GM21447 (cell line): ENCODE results near the gene HLX.

Experiments
- ATAC-seq: cut with Tn5 transposase; IDR thresholded peaks from one replicate; pipeline ENCODE4 v1.9.1; 2021; ENCODE audit not compliant: unreplicated experiment

Gene HLX

DNA sequence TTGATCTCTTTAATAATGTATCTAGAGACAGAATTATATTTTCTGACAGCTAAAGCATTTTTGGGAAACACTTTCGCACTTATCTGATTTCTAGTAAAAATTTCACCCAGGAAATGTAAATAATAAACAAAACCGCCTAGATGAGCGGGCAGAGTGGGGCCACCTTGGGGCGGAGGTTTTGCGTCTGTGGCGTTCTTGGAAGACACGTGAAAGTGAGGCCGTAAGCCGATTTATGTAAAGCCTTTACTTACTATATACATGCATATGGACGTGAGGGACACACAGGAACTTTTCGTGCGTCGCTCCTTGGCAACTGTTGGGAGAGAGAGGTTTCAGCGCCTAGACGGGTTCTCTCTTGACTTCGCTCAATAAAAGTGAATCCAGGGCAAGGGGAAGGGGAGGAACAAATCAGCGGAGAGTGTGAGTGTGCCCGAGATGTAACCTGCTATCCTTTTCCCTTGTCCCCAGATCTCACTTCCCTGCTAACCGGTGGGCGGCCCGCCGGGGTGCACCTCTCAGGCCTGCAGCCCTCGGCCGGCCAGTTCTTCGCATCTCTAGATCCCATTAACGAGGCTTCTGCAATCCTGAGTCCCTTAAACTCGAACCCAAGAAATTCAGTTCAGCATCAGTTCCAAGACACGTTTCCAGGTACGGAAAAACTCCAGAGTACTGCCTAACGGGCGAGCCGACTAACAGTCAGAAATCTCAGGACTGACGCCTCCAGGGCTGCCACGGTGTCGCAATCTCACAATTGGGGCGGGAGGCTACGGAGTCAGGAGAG lies 1.7 kb downstream of the HLX start:
- no peak for ATAC-seq

DNA sequence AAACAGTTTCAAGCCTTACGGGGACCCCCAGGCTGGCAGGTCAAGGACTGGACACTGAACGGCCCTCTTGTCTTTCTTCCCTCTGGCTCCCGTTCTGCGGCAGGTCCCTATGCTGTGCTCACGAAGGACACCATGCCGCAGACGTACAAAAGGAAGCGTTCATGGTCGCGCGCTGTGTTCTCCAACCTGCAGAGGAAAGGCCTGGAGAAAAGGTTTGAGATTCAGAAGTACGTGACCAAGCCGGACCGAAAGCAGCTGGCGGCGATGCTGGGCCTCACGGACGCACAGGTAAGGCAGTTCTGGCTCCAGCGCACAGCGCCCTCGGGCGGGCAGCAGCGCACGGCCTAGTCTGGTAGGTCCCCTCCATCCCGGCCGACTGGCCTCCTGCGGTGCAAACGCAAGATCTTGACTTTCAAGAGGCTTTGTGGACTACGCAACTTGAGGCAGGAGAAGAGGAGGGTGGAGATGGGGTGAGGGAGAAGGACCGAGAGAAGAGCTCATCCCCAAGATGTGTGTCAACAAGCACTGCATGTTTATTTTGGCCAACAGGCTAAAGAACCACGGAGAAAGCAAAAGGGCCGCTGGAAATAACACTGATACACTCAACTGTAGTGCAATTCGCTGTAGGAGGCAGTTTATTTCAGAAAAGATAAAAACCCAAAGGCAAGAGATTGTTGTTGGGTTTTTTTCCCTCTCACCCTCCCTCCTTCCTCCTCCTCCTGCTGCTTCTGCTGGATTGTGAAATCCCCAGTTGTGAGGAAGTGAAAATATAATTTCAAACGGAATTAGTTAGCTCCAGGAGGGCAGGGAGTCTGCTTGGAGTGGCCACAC lies 3.0 kb downstream of the HLX start:
- ATAC-seq, result no peak

DNA sequence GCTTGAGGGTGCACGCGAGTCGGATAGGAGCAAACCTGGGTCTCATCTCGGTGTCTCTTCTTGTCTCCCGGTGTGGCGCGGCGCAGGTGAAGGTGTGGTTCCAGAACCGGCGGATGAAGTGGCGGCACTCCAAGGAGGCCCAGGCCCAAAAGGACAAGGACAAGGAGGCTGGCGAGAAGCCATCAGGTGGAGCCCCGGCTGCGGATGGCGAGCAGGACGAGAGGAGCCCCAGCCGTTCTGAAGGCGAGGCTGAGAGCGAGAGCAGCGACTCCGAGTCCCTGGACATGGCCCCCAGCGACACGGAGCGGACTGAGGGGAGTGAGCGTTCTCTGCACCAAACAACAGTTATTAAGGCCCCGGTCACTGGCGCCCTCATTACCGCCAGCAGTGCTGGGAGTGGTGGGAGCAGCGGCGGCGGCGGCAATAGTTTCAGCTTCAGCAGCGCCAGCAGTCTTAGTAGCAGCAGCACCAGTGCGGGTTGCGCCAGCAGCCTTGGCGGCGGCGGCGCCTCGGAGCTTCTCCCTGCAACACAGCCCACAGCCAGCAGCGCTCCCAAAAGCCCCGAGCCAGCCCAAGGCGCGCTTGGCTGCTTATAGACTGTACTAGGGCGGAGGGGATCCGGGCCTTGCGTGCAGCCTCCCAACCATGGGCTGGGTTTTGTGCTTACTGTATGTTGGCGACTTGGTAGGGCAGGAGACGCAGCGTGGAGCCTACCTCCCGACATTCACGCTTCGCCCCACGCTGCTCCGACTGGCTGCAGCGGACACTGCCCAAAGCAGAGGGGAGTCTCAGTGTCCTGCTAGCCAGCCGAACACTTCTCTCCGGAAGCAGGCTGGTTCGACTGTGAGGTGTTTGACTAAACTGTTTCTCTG lies 5.1 kb downstream of the HLX start:
- ATAC-seq, result no peak

DNA sequence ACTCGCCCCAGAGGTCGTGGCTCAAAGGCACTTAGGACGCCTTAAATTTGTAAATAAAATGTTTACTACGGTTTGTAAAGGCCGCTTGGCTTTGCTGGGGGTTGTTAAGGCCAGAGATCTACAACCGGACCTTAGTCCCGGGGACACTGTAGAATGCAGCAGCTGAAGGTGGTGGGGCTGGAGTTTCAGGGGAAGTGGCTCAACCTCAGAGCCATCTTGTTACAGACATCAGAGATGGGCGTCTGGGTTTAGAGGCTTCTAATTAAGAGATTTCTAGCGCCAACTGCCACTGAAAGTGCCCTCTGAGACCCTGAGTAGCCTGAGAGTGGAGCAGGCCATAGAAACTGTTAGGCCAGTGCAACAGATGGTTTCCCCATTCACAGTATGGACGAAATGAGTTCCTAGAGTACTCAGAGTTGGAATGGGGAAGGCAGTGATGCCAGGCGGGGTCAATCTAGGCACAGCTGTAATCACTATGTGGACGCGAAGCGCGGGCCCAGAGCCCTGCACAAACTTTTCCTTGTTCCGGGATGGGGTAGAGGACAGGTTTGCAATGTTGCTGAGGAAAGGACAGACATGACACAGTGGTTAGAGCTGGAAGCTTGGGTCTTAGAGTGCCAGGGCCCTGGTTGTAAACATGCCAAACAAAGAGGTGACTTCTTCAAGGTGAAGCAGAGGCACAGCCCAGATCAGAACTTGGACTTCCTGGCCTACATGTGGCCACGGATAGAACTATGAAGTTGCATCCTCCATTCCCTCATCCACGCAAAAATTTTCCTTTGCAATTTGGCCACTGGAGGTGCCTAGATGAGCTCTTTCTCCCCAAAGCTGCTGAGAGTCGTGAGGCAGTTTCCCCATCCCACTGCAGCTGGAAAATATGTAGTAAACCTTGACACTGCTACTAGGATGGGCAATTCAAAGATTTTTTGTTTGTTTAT lies 6.0 kb downstream of the HLX start:
- ATAC-seq, result no peak

DNA sequence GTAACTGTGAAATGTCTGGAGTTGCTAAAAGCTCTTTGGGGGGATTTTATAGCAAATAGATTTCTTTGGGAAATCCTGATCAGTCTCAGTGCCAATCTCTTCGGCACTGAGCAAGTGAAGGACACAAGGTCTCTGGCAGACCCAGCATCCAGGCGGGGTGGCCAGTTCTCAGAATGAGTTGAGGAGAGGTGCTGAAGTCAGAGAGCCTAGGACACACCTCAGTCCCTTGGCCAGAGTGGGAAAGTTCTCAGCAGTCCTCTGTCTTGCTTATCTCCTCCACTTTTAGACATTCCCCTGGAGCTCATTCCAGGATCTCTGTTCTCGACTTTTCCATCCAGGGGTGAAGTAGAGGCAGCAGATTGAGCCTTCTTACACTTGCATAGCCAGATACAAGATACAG lies 6.7 kb downstream of the HLX start:
- ATAC-seq, result no peak

DNA sequence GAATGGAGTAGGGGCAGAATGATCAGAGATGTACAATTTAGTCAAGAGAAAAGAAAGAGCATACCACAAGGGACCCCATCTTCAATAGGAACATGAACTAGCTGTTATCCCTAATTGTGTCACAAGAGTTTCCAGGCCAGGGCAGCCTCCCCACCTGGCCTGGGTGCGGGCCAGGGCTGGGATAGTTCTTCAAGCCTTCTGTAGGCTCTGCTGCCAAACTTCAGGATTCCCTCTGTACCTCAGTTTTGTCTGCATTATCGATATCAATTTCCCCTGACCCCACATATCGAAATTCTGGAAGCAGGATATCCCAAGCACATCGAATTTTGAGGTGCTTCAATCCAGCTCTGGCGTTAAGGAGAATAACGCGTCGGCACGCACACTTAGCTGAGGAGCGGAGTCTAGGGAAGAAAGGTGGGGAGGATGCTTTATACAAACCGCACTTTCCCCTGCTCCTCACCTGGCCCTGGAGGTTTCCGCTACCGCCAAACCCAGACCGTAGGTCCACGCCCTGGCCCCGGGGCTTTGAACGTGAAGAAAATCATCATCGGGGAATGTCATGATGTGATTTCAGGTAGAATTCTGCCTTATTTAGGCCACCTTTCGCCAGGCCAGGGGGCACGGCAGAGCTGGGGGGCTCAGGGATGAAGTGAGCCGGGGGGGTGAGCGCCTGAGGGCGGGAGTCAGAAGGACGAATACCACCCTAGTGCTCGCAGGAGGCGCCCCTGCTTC lies 7.4 kb downstream of the HLX start:
- no peak for ATAC-seq

DNA sequence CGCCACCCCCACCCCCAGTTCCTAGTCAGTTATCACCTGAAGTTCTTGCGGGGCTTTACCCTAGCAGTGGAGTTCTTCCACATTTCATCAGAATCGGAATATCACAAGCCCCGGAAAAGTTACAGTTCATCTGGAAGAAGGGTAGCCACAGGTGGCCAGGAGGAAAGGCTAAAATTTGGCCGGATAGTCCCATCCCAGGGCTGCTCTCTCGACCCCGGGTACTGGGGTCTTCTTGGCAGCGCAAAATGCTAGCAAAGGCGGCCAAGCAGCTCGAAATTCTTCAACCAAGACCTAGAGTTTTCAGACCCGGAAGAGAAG lies 7.9 kb downstream of the HLX start:
- no peak for ATAC-seq

DNA sequence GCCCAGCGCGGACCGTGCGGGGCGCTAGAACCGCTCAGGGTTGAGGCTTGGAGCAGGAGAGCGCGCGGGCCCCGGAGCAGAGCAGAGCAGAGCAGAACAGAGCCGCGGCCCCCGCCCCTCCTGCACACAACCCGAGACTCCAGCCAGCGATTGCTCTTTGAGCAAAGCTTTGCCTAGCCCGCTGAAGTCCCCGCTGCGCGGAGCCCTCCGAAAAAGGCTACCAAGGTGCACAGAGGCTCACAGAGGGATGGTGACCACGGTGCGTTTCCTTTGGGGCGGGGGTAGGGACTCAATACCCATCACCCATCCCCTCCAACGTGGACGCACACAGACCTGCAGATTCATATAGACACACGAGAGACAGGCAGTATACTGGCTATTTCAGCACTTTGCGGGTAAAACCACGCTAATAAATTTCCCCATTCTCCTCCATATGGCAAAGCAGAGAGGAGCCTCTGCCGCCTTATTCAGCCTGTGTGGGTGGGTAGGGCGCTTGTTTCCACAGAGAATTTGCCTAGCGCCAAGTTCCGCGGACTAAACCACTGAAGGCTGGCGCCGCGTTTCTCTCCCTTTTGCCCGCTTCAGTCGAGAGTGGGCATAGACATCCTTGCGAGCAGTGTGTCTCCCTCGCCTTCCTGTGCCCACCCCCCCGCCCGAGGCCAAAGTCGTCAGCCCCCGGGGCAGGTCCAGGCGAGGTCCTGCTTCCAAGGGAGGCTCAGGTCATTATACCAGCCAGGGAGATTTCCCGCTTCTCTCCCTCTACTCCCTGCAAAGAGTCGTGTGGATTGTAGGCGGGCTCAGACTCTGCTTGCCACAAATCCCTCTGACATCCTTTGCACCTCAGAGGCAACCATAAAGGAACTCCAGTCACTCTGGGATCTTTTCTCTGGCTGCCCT lies 8.5 kb downstream of the HLX start:
- ATAC-seq, result no peak

DNA sequence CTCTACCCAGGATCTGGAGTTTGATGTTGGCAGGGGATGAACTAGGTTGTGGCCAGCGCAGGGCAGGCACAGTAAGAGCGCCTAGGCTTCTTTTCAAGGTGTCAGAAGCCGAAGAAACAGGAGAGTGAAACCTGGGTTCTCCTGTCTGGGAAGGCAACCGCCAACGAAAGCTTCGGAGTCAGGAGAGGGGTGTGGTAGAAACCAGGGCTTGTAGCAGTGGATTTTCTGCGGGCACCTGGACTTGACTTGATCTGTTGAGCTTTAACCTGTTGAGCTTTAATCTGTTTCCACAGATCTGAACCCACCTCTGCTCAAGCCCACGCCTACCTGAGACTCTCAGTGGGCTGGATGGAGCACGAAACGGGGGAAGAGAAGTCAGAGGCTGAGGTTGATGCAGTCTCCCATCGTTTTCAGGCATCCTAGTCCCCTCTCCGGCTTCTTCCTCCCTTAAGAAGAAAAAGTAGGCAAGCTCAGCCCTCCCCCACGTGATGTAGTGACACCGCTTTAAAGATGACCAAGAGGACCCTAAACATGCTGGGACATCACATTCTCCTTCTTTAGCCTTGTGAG lies 9.3 kb downstream of the HLX start:
- ATAC-seq, result no peak

DNA sequence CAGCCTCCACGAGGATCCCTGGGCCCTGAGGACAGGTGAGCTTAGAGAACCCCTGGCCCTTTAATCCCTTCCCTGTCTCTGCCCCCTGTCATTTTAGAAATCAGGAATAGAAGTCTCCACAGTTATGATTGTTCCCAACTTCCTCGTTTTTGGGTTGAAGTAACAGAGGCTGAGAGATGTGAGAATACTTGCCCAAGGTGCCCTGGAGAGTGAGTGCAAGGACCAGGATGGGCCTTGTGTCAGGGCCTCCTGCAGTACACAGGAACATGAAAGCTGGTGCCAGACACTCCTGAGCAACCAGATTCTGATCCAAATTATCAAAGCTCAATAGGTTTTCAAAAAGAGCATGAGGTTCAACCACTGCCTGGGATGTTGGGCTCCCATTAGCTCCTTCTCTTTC lies 10.1 kb downstream of the HLX start:
- ATAC-seq, result no peak

DNA sequence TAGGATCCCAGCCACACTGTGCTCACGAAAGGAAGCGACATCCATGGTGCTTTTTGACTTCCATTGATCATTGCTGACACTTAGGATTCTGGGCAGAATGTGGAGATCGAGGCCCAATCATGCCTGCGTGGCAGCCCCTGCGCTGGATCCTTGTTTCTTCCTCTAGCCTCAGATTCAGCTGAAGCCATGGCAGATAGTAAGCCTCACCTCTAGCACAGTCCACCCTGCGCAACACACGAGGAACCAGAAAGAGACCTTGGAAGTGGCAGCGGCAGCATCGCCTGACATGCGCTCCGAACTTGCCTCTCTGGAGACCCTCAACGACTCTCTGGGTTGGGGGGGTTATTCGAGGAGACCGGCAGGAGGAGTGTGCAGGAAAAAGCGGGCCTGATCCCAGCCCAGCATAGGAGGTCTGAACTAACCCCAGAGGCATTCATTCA lies 10.6 kb downstream of the HLX start:
- no peak for ATAC-seq

DNA sequence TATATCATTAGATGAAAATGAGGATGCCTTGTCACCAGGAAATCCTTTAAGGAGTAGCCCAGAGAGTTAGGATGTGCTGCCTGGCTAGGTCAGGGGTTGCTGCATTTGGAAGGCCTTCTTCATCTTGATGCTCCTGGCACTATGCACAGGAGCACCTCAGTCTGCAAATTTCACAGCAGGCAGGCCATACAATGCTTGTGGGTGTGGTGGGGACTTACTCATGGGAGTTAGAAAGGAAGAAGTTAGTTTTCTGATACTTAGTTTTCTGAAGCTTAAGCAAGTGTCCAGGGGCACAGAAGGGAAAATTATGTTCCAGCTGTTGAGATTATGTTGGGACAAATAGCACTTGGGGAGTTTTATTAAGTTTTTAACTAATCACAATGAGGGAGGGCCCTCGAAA lies 11.4 kb downstream of the HLX start:
- no peak for ATAC-seq

DNA sequence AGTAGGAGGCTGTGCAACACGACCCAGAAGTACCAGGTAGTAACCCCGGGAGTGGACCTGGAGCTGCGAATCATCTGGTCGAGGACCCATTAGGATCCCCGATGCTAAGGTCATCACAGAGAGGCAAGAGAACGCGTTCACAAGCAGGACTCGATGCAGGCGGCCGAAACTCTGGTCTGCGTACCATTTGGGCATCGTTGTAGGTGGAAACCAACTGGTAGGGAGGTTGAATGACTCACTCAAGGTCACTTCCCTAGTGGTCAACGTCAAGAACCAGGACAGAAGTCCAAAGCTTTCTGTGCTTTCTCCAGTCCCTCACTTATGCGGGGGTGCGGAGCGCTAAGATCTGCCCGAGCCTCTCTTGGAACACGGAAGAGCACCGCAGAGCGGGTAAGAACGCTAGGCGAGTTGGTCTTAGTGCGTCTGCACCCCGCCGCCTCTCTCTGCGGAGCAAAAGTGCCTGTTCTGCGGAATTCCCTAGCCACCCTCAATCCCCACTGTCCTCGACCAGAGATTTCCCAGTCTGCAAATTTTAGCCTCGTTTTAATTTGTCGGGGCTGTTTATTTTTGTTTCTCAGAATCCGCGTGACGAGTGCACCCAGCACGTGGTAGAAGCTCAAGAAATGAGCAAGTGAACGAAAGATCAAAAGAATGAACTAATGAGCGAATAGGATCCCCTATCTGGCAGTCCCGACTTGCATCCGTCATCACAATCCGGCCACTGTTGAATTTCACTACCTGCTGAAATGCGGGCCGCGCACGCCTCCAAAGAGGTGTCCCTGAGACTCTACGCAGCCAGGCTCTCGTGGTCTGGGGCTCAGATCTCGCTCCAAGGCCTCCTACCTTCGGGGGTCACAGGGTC lies 12.2 kb downstream of the HLX start:
- no peak for ATAC-seq

DNA sequence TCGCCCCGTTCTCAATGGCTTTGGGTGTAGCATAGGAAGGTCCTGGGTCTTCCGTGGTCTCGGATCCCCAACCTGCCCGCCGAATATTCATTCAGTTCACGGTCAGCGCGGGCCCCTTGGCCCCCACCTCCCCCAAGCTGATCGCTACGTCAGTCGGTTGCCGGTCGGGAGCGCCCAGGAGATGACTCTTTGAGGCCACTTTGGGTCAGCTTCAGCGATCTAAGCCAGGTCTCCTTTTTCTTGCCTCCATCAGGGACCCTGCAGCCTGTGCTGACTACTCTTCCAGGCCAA lies 12.8 kb downstream of the HLX start:
- ATAC-seq, result no peak

DNA sequence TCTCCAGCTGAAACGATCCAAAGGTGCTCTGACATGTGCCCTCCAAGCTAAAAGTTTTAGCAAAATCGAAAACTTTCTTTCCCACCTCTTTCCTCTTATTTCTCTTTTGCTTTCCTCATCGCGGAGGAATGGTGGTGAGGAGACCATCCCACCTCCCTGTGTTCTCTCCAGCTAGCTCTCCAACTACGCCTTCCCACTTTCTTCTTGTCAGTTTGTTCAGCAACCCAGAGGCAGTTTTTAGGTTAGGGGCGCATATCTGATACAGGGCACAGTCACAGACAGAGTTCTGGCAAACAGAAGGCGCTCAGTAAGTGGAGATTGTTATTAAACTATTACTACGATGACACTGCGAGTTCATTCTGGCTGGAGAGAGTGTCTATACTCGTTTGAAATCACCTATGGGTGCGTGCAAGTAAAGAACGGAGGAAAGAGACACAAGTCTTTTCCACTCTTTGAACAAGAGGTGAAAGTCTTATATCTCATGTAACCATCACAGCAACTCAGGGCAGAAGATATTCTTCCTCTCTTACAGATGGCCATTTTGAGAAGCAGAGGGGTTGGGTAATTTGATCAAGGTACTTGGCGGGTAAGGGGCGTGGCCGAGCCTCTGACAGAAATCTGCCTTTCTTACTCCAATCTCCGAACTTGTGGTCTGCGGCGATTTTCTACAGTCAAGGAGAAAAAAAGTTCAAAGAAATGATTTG lies 13.9 kb downstream of the HLX start:
- no peak for ATAC-seq

DNA sequence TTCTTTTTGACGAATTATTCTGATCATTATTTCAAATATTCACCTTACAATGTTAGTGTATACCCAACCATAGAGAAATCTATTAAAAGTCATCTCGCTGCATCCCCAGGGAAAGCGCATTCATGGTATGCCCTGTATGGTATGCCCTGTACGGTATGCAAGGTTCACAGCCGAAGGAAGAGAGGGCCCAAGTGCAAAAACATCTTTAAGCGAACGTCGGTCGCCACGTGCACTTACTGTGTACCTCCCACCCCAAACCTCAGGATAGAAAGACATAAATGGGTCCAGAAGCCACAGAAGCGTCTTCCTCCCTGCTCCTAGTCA lies 14.4 kb downstream of the HLX start:
- no peak for ATAC-seq
